Measurements from ENCODE around the gene LRRC56. TPM values are rescaled to one million over a fixed set of nuclear protein-coding genes. Genes with fewer than 3 reads are reported as not detected.

LRRC56 gene
- 1 to 10 TPM; 2.7 to 7.0 (median 4.9) TPM for polyA plus RNA-seq (ENCODE audit: insufficient read length in 10 of 10)
- long read RNA-seq, donor 1 = 0 reads
- long read RNA-seq, donor 2 = 0 reads
- long read RNA-seq, donor 3 = 0 reads
- long read RNA-seq, donor 4 = 0 reads
- long read RNA-seq, donor 5 = 0 reads
- long read RNA-seq, donor 6 = 0 reads
- long read RNA-seq, donor 7 = 0 reads
- long read RNA-seq, donor 8 = 0 reads
- long read RNA-seq, donor 9 = 0 reads

- DNase-seq = peak; percentile 47 to 79 (median 66)
Measured at GRCh38 chr11:536841-537621, at the start of gene LRRC56. Gene LRRC56 (plus strand): TSS chr11:537527. CDS start chr11:540685, 3,158 bp downstream.

GRCh38 chr11:487571-488021, 49.7 kb upstream of the LRRC56 start:
- DNase-seq = no peak

GRCh38 chr11:488062-488461, 49.3 kb upstream of the LRRC56 start:
- DNase-seq = no peak

- no peak for DNase-seq
Measured at GRCh38 chr11:488579-488978, 48.7 kb upstream of the LRRC56 start.

GRCh38 chr11:488992-489391, 48.3 kb upstream of the LRRC56 start:
- no peak for DNase-seq

- no peak for DNase-seq
Measured at GRCh38 chr11:489610-490185, 47.6 kb upstream of the LRRC56 start.

- DNase-seq = no peak
Measured at GRCh38 chr11:490186-490929, 47.0 kb upstream of the LRRC56 start.

- no peak for DNase-seq
Measured at GRCh38 chr11:490930-491260, 46.4 kb upstream of the LRRC56 start.

GRCh38 chr11:491358-491757, 46.0 kb upstream of the LRRC56 start:
- DNase-seq = no peak

GRCh38 chr11:492427-493226, 44.7 kb upstream of the LRRC56 start:
- DNase-seq = no peak

GRCh38 chr11:494761-495536, 42.4 kb upstream of the LRRC56 start:
- DNase-seq = peak; percentile 47 to 57 (median 47)

- no peak for DNase-seq
Measured at GRCh38 chr11:495537-495931, 41.8 kb upstream of the LRRC56 start.

- DNase-seq = no peak
Measured at GRCh38 chr11:496834-497564, 40.3 kb upstream of the LRRC56 start.

GRCh38 chr11:497565-498296, 39.6 kb upstream of the LRRC56 start:
- no peak for DNase-seq

- DNase-seq = no peak
Measured at GRCh38 chr11:498297-499181, 38.8 kb upstream of the LRRC56 start.

- DNase-seq = peak in 1 of 3 donors; percentile 5
Measured at GRCh38 chr11:499201-500076, 37.9 kb upstream of the LRRC56 start.

All from muscle of back (tissue), 13 donors.